K562 (cell line): Measurements from ENCODE around the gene EVI5. TPM values are rescaled to one million over a fixed set of nuclear protein-coding genes. Genes with fewer than 3 reads are reported as not detected.

Source experiments
- ATAC-seq: fragments of 200-7000 bp; cut with Tn5 transposase; 3 replicates; pipeline ENCODE4 v1.9.1; 2020; ENCODE audit warnings: moderate library complexity
- BruUV-seq: library from RNA; stranded (reverse); fragments of 400-500 nt; replicated peaks from 2 replicates; lab custom pipeline; 2021; lab: Mats Ljungman, UMichigan
- CTCF ChIA-PET: fragments of 300-600 bp; formaldehyde crosslinking; extraction: SDS; loops from one replicate; lab custom pipeline; 2021; ENCODE audit warnings: low intra/inter-chr PET ratio; lab: Yijun Ruan, JAX
- POLR2A ChIA-PET: fragments of 300-600, 350-650 bp; sonication (Branson Sonifier 250); formaldehyde crosslinking; extraction: SDS; loops from one replicate; lab custom pipeline; 2021; ENCODE audit warnings: antibody characterized with exemption, inconsistent platforms; lab: Yijun Ruan, JAX
- DNase-seq, 4 experiments: peaks; one replicate each; pipeline versions ENCODE4 v3.0.0 to v3.0.0-alpha.2; 2011 to 2018; ENCODE audit warnings: low spot score in 3 of 4, mixed read lengths in 3 of 4; ENCODE audit errors: extremely low read depth in 1 of 4
- FAIRE-seq: peaks from 2 replicates; lab custom pipeline; 2011; peaks lifted over from hg19 to GRCh38; lab: Jason Lieb, UNC
- H2AFZ ChIP-seq: 2 replicates; pipeline ENCODE4 v1.6.0; 2011; ENCODE audit warnings: low read depth, low read length, control low read depth, inconsistent platforms
- H3K27ac ChIP-seq: fragments of 200-600 bp; 3 replicates; pipeline ENCODE4 v1.8.0; 2011; ENCODE audit warnings: low read depth, mild to moderate bottlenecking, control low read depth, inconsistent platforms, low read length, moderate library complexity, mixed read lengths; ENCODE audit errors: extremely low read depth
- H3K27me3 ChIP-seq, 2 experiments: fragments of 300-600 bp in 1 of 2; 2 replicates in 1 of 2; 3 replicates in 1 of 2; pipeline versions ENCODE4 v1.6.0 to v1.8.0; 2011; ENCODE audit warnings: inconsistent platforms in 2 of 2, low read length in 2 of 2, mild to moderate bottlenecking in 1 of 2, mixed read lengths in 1 of 2, moderate library complexity in 1 of 2; ENCODE audit not compliant: control insufficient read depth in 2 of 2, insufficient read depth in 2 of 2
- H3K36me3 ChIP-seq: fragments of 300-600 bp; 3 replicates; pipeline ENCODE4 v1.8.0; 2011; ENCODE audit warnings: mild to moderate bottlenecking, low read length, inconsistent platforms; ENCODE audit not compliant: control insufficient read depth, insufficient read depth
- H3K4me1 ChIP-seq, 2 experiments: fragments of 200-600 bp in 1 of 2; replicated peaks in 1 of 2; 2 replicates in 1 of 2; 3 replicates in 1 of 2; pipeline versions ENCODE4 v1.5.1 to v1.8.0; 2011; ENCODE audit warnings: inconsistent platforms in 2 of 2, low read length in 2 of 2, mild to moderate bottlenecking in 1 of 2, mixed read lengths in 1 of 2, moderate library complexity in 1 of 2; ENCODE audit not compliant: control insufficient read depth in 2 of 2, insufficient read depth in 2 of 2
- H3K4me2 ChIP-seq: 2 replicates; pipeline ENCODE4 v1.6.1; 2011; ENCODE audit warnings: low read length, control low read depth, inconsistent platforms, mixed read lengths; ENCODE audit not compliant: insufficient read depth
- H3K4me3 ChIP-seq: fragments of 200-600 bp; sonication (generic), shearing (Covaris generic); 2 replicates; pipeline ENCODE4 v1.5.1; 2016; ENCODE audit warnings: control low read depth, inconsistent platforms
- H3K79me2 ChIP-seq: fragments of 200-600 bp; 3 replicates; pipeline ENCODE4 v1.8.0; 2011; ENCODE audit warnings: low read length, inconsistent platforms; ENCODE audit not compliant: control insufficient read depth, insufficient read depth
- H3K9ac ChIP-seq, 2 experiments: 2 replicates each; pipeline versions ENCODE4 v1.6.0 to v1.6.1; 2011; ENCODE audit warnings: low read depth in 2 of 2, low read length in 2 of 2, control low read depth in 1 of 2, inconsistent platforms in 1 of 2, mild to moderate bottlenecking in 1 of 2, mixed read lengths in 1 of 2; ENCODE audit not compliant: insufficient read depth in 1 of 2
- H3K9me1 ChIP-seq: one replicate; pipeline ENCODE4 v1.6.0; 2011; ENCODE audit warnings: inconsistent platforms, mild to moderate bottlenecking, low read length, moderate library complexity; ENCODE audit not compliant: control insufficient read depth, insufficient read depth
- H3K9me3 ChIP-seq: replicated peaks from 2 replicates; pipeline ENCODE4 v1.5.1; 2011; ENCODE audit warnings: low read depth, low read length, inconsistent platforms; ENCODE audit not compliant: control insufficient read depth, insufficient read depth
- H4K20me1 ChIP-seq: replicated peaks from 2 replicates; pipeline ENCODE4 v1.6.1; 2011; ENCODE audit warnings: low read length, inconsistent platforms, mixed read lengths; ENCODE audit not compliant: control insufficient read depth, insufficient read depth
- ADNP ChIP-seq: fragments of 200-800 bp; sonication (Bioruptor generic); IDR thresholded peaks from 2 replicates; pipeline ENCODE4 v1.6.1; 2016; ENCODE audit warnings: missing genetic modification characterization, missing compliant biosample characterization
- ARID1B ChIP-seq: fragments of 450-650 bp; IDR thresholded peaks from 2 replicates; pipeline ENCODE4 v1.6.1; 2016; ENCODE audit warnings: antibody characterized with exemption, mild to moderate bottlenecking, inconsistent platforms
- ETV1 ChIP-seq: fragments of 450-650 bp; conservative IDR thresholded peaks from 2 replicates; pipeline ENCODE4 v1.6.1; 2016; ENCODE audit warnings: missing genetic modification characterization, control low read depth, low read depth, missing compliant biosample characterization
- ILF3 ChIP-seq: fragments of 450-650 bp; IDR thresholded peaks from 2 replicates; pipeline ENCODE4 v1.6.1; 2018; ENCODE audit warnings: antibody characterized with exemption, mild to moderate bottlenecking, moderate library complexity, borderline replicate concordance
- MEIS2 ChIP-seq: fragments of 450-650 bp; IDR thresholded peaks from 2 replicates; pipeline ENCODE4 v1.6.1; 2014; ENCODE audit warnings: mild to moderate bottlenecking; ENCODE audit not compliant: partially characterized antibody
- MTA3 ChIP-seq: fragments of 450-650 bp; formaldehyde crosslinking; IDR thresholded peaks from 2 replicates; pipeline ENCODE4 v1.6.1; 2017; ENCODE audit warnings: mild to moderate bottlenecking, borderline replicate concordance
- PBX2 ChIP-seq, 2 experiments: IDR thresholded peaks in 1 of 2; conservative IDR thresholded peaks in 1 of 2; 2 replicates each; pipeline ENCODE4 v1.6.1; 2016; ENCODE audit warnings: low read depth in 2 of 2, mild to moderate bottlenecking in 1 of 2, missing compliant biosample characterization in 1 of 2, missing genetic modification characterization in 1 of 2, moderate library complexity in 1 of 2
- TCF7L2 ChIP-seq: fragments of 150-350 bp; IDR thresholded peaks from 2 replicates; pipeline ENCODE4 v1.6.1; 2016; ENCODE audit warnings: low read depth, mild to moderate bottlenecking, low read length, moderate library complexity
- WGBS: fragments of 100-300 bp; shearing (Covaris generic); methylation state at CpG from one replicate; pipeline ENCODE4 v1.1.6; 2016; ENCODE audit warnings: low coverage, mixed read lengths; ENCODE audit not compliant: insufficient coverage; ENCODE audit errors: missing lambda C conversion rate; 5-methylcytosine and 5-hydroxymethylcytosine counted together
- in situ Hi-C: fragments of 300-500 bp; cut with MboI; formaldehyde crosslinking; loops from 4 replicates; pipeline ENCODE4 v1.15.0; 2018; ENCODE audit warnings: inconsistent platforms, mixed read lengths
- intact Hi-C: fragments of 100-400 bp; cut with micrococcal nuclease; formaldehyde crosslinking; loops from 2 replicates; pipeline ENCODE4 v1.14.2; 2022
- polyA plus RNA-seq, 8 experiments: library from polyadenylated mRNA; depleted of rRNA in 4 of 8; stranded (reverse) in 5 of 8; unstranded in 3 of 8; fragments of >200 nt; fragmentation: Nextera tagmentation in 2 of 8; fragmentation: Illumina TruSeq in 1 of 8; extraction: Ambion mirVana in 2 of 8; extraction: Trizol in 1 of 8; gene quantifications; 2 replicates each; pipeline versions ENCODE4 v1.2.1 to v1.2.3, GENCODE V29; 2011 to 2014; ENCODE audit warnings: inconsistent platforms in 1 of 8, missing spikeins in 1 of 8
- total RNA-seq, 7 experiments: library from RNA; depleted of rRNA in 6 of 7; stranded (reverse); fragments of >200 nt in 6 of 7; fragmentation: Illumina TruSeq in 2 of 7; extraction: Trizol in 2 of 7; gene quantifications; 2 replicates each; pipeline versions ENCODE4 v1.2.1 to v1.2.3, GENCODE V29; 2011 to 2021; ENCODE audit warnings: low replicate concordance in 1 of 7
- TF ChIP-seq, protein P1 (sequence below): sonication (generic); formaldehyde crosslinking; IDR thresholded peaks from 2 replicates; pipeline ENCODE4 v1.9.0; 2022; ENCODE audit warnings: mild to moderate bottlenecking, missing genetic modification reagents

The EVI5 gene
- total and polyA plus RNA-seq, 9 of the 15 experiments (the other 6 are each of a cell fraction or from before 2014, with no cell fraction given): 1.7 to 50.1 (median 13.7) TPM

DNA sequence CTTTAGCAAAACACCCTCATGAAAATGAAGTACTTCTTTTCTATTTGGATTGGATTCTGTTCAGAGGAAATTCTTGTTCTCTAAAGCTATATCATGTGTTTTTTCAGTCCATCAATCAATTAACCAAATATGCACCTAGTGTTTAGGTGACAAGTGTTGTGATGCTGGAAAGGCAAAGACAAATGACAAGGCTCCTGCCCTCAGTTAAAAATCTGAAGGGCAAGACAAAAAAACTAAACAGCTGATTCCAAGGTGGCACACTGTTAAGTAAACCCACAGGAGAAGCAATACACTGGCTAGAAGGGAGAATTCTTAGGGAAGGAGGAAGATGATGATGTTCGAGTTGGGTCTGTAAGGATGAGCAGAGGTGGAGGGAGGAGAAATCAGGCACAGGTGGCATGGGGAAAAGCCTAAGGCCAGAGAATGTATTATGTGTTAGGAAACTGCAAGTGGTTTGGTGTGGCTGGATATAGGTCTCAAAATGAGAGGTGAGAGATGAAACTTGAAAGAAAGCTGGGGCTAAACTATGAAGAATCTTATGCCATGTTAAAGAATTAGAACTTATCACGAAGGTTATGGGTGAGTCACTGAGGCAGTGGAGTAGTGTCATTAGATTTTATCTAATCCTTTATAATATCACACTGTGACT, 246.4 kb downstream of the EVI5 start:
- POLR2A ChIA-PET: no interaction called here
- Histone ChIP-seq H2AFZ (no peak overlapping the region), H3K79me2 (no peaks in the 10 kb centered on the region), H3K4me3 (no peak overlapping the region), H3K4me1 (no peaks in the 10 kb centered on the region; a peak in 1 of 5 replicates), H3K27me3 (no peaks in the 10 kb centered on the region), H3K9me3 (no peaks in the 10 kb centered on the region), H3K27ac (no peak overlapping the region), H3K9me1 (no peaks in the 10 kb centered on the region), H3K36me3 (no peaks in the 10 kb centered on the region)
- no peak for DNase-seq
- BruUV-seq: no TSS peak
- ATAC-seq: no peak
- intact Hi-C loops (no loop called here), in situ Hi-C loops (no loop called here)
- TF ChIP-seq TCF7L2: no peak
- TF ChIP-seq, protein P1, sequence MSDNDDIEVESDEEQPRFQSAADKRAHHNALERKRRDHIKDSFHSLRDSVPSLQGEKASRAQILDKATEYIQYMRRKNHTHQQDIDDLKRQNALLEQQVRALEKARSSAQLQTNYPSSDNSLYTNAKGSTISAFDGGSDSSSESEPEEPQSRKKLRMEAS (CRISPR knock-in tag): no peak
- no peak for TF ChIP-seq ARID1B
- no peak for TF ChIP-seq MTA3
- no peak for TF ChIP-seq ILF3
- TF ChIP-seq, all 486 proteins: peak for 0
- Histone ChIP-seq H4K20me1 (no peaks in the 10 kb centered on the region), H3K4me2 (no peak overlapping the region), H3K9ac (no peak overlapping the region)
- CTCF ChIA-PET: no interaction called here
- FAIRE-seq: no peak
- WGBS: 55% methylated on average over 2 of the region's 2 CpGs

- TF ChIP-seq ADNP (tag): no peak
- TF ChIP-seq MEIS2: peak; percentile 56
- TF ChIP-seq PBX2 (CRISPR knock-in tag; IDR thresholded peaks at IDR 0.05; ENCODE audit: low read depth): no peak
- peak; percentile 78 for TF ChIP-seq PBX2 (tag; conservative IDR thresholded peaks at IDR 0.05; ENCODE audit: low read depth)
- TF ChIP-seq ETV1: peak; percentile 64
- TF ChIP-seq, all 486 proteins: peak for 3
- in situ Hi-C loops: no loop called here
- no peak overlapping the region for H3K4me3 ChIP-seq
- no peak for ATAC-seq
- BruUV-seq: no TSS peak
- no peaks in the 10 kb centered on the region for H3K9me3 ChIP-seq
- H3K9ac ChIP-seq: no peak overlapping the region
- H3K9me1 ChIP-seq: no peaks in the 10 kb centered on the region
- WGBS: 0% methylated on average over 2 of the region's 2 CpGs
- H3K36me3 ChIP-seq: no peaks in the 10 kb centered on the region
- H3K4me1 ChIP-seq: no peaks in the 10 kb centered on the region; a peak in 1 of 5 replicates
- no peaks in the 10 kb centered on the region for H4K20me1 ChIP-seq
- no peaks in the 10 kb centered on the region for H3K79me2 ChIP-seq
- H2AFZ ChIP-seq: no peak overlapping the region
- no peak overlapping the region for H3K4me2 ChIP-seq
- H3K27me3 ChIP-seq: no peaks in the 10 kb centered on the region
- intact Hi-C loops: no loop called here
- H3K27ac ChIP-seq: no peak overlapping the region
- no peak for DNase-seq
- FAIRE-seq: no peak
- CTCF ChIA-PET: no interaction called here
- POLR2A ChIA-PET: interaction anchor here (0.5 kb wide), 1 partner anchor 130 kb away, joined by 3 read pairs; no protein-coding TSS in a partner anchor
Observed at GRCh38 chr1:92538048-92538412, 246.9 kb downstream of the EVI5 start.
